NCI-H345 (cell line): ENCODE measurements around the gene HOXC9.
"Not testable (repeated sequence)": the region's sequence is repeated elsewhere in the genome, so short reads cannot be mapped to it uniquely, and the experiment has no call there.

Experiments
- DNase-seq: peaks from one replicate; lab custom pipeline; 2025; lab: John Stamatoyannopoulos, UW

HOXC9 gene

DNA sequence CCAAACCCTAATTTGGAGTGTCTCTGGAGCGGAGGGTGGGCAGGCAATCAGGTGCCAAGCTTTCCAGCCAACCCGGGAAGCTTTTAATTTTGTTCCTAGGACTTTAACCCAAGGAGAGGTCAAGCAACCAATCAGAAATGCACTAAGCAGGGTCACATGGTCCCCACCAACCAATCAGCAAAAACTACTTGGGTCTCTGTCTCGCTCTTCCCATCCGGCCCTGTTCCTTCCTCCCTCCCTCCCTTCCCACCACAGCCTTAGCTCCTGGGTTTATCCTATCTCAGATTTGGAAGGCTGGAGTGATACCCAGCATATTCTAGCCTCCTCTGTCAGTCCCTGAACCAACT is 40.2 kb downstream of the HOXC9 start:
- DNase-seq: no peak

DNA sequence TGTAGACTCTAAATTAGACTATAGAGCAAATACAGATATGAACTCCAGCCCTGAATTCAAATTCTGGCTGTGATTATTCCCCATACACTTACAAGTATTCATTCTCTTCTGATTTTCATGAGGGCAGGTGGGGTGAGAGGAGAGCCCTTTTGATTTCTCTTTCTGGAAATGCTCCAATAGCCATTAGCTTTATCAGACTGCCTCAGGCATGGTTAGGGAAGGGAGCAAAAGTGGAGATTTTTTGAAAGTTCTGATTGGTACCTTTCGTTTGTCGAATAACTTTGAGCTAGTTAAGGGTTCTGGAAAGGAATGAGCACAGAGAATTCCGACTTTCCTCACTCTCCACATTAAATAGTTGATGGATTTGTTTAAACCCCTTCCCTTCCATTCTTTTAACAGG is 40.7 kb downstream of the HOXC9 start:
- DNase-seq: no peak

DNA sequence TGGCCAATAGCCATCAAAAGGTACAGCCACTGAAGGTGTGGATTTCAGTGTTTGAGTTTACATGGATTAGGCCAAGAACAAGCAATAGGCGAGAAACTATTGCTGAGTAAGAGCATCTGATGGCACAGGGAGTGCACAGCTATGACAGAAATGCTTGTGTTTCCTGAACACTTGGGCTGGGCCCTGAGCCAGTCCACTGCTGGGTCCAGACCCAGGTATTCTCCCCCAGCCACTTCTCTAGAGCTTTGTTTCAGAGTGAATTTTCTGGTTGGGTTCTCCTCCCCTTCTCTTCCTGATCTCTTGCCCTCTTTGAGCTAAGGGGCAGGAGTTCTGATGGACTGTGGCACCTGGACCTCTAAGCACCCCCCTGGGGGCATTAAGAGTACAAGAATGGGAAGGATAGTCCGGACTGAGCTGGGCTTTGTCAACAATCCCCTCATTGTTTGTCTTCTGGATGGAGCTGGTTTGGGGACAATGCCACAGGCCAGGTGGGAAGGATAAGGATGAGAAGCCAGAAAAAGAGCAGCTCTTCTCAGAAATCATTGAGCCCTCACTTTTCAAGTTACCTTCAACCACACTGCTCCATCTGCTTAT is 41.2 kb downstream of the HOXC9 start:
- DNase-seq: no peak

DNA sequence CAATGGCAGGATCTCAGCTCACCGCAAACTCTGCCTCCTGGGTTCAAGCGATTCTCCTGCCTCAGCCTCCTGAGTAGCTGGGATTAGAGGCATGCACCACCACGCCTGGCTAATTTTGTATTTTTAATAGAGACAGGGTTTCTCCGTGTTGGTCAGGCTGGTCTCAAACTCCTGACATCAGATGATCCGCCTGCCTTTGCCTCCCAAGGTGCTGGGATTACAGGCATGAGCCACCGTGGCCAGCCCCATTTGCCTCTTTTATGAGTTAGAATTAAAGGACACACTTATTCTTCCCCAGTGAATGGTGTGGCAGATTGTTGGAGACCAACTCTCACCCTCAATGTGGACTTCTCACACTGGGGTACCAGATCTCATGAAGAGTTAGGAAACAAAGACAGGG is 42.1 kb downstream of the HOXC9 start:
- not testable (repeated sequence) for DNase-seq

DNA sequence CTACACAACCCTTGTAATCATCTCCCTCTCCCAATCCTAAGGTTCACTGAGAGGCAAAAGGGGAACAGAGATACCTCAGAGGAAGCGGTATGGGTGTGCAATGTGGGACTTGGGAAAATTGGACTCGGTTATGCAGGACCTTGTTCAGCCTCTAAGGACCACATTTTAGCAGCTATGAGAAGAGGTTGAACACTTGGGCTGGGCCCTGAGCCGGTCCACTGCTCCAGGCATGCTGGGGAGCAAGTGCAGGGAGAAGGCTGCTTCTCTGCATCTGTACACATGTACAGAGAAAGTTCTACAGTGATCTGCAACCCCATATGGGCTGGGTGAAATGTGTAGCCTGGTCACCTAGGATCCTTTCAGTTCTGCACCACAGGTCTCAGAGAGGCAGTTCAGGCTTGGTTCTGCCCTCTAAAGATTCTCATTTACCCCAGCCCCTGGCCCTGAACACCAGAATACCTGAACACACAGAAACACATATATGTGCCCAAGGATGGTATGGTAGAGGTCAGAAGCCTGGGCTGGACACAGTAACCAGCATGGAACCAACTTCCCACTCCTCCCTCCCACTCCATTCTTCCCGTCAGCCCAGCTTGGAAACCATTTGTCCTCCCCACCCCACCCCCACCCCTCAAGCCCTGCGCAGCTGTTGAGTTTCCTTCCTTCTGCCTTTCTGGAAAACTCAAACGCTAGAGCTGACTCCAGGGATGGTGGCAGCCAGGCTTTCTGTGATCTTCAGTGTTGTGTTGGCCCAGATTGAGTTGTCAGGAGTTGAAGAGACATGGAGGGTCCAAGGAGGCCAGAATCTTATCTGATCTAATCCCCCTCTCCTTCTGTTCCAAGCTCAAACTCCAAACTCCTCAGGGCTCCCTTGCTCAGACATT is 43.3 kb downstream of the HOXC9 start:
- no peak for DNase-seq

DNA sequence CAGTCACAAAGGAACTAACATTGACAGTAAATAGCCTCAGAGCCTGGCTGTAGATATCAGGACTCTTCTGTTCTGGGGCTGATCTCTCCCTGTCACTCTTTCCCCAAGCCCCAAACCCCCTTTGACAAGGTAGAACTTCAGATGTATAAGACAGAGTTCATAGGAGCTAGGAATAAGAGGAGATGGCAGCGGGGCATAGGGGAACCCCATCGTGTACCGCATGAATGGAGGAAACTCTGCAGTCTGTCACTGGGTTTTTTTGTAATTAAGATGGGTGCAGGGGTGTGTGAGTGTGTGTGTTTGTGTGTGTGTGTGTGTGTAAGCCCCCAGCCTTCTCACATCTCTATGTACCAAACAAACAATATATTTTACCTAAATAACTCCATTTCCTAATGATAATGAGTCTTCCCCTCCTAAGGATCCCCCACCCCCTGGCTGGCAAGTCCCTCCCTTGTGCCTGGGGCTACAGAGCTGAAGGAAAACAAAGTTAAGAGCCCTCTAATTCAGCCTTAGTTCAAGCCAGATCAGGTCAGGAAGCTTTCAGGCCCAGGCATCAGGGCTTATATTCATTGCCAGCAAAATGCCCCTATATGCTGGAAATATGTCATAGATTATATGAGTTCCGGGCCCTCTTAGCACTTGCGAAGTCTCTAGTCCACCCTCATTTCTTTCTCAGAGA is 44.6 kb downstream of the HOXC9 start:
- DNase-seq: no peak

DNA sequence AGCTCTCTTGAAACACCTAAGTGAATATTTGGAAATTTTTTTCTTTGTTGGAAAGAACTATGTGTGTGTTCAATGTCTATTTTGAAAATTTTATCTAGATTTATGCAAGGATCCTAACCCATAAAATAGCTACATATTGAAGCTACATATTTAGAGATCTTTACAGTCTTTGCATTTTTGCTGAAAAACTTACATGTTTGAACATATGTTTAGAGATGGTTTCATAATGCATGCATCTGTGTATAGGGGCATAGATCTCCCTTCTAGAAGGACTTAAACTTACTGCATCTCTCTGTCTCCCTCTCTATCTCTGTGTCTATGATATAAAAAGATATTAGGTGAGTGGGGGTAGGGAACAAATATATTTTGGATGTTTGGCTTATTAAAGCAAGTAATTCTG is 45.4 kb downstream of the HOXC9 start:
- DNase-seq: no peak

DNA sequence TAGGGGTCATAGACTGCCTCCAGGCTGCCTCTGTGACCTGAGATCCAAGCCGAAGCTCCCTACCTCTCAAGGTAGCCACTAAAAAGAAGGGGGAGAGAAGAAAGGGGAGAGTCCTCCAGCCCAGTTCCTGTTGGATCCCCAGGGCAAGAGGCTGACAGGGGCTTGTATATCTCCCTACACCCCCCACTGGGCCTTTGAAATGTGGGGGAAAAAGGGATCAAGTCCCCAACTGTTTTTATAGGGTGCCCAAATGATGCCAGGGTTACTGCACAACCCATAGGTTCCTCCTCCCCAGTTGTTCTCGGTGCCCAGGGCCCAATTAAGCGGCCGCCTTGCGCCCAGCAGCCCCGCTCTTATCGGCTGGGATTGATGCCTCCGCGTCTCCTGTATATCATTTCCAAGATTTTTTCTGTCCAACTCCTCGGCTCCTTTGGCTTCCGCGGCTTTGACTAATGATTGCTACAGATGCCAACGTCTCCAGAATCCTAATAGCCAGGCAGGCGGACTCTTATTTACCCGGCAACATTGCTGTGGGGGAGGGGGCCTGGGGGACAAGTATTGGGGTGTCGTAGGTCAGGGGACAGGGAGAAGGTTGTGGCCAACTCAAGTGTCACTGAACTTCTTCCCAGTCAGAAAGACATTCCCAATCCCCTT is 46.0 kb downstream of the HOXC9 start:
- no peak for DNase-seq

DNA sequence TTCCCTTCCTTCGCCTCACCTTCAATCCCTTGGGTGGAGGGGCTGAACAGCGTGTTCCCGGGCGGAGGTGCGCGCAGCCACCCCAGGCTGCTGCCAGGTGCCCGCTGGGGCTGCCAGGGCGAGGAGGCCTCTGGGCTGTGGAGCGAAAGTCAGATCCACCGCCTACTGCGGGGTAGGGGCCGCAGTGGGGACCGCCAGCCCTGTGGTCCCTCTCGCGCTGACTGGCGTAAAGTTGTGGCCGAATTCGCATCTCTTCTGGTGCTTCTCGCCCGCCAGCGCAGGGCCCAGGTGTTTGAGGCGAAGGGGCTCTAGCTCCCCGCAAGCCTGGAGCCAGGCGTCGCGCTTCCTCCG is 46.8 kb downstream of the HOXC9 start:
- DNase-seq: no peak

DNA sequence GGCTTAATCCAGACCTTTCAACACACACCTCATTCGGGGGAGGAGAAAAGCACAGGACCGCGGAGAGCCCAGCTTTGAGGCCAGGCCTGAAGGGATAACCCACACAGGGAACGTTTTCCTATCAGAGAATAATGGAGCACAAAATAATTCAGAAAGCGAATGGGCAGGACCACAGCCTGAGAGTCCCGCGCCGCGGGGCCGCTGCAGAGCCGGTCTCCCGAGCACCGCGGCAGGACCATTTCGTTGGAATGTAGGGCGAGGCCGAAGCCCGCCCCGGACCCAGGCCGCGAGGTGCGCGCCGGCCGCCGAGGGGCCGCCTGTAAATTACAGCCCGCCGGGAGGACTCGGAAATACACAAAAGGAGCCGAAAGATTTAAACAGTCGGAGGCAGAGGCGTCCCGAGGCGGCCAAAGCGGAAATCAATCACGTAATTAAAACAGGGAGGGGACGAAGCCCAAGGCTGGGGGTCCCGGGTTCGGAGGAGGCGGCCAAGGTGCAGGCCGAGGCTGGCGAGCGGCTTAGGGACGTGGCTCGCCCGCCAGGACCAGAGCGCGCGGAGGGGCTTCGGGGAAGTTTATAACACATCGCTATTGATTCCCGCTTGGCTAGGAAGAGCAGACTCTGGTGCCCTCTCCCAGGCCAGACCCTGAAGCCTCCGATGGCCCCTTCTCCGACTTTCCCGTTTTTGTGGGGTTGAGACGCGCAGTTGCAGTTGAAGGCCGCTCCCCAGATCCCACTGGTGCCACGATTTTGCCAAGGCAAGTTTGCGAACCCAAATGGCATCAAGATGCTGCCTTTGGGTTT is 47.4 kb downstream of the HOXC9 start:
- DNase-seq: no peak

DNA sequence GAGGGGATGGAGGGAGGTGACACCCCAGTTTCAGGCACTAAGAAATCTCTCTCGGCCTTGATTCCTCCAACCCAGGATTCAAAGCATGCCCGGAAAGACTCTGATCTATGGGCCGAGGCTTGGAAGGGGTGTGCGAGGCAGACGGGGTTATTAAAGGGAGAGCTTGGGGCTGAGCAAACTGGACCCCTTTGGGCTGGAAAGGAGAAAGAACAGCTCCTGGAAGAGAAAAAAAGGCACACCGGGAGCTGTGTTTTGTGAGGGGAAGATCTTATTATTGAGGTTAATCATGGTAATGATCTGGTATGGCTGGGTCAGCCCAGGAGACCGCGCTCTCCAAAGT is 48.0 kb downstream of the HOXC9 start:
- DNase-seq: no peak

DNA sequence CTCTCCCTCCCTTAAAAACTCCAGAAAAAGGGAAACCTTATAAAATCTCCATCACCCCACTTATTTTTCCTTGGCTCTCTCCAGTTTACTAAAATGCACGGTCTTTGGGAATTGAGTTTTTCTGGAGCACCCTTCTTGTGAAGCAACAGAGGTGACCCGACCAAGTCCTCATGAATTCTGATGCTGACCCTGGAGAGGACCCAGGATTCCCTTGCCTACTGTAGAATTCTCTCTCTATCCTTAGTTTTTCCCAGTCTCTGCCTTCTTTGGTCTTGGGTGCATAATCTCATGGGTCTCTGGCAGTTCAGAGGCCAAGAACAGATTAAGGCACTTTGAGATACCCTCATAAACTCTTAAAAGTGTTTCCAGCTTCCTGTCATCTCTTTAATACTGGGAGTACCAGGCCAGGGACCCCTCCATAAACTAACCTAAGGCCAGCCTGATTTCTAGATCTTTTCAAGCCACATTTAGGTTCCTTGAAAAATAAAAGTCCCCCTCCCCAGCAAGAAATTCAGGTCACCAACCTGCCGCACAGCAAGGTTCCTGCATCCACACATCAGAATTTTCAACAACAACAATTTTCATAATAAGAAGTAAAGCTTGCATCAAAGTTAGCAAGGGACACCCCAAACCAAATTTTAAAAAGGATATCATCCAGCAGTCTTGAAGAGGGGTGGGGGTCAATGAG is 48.6 kb downstream of the HOXC9 start:
- no peak for DNase-seq

DNA sequence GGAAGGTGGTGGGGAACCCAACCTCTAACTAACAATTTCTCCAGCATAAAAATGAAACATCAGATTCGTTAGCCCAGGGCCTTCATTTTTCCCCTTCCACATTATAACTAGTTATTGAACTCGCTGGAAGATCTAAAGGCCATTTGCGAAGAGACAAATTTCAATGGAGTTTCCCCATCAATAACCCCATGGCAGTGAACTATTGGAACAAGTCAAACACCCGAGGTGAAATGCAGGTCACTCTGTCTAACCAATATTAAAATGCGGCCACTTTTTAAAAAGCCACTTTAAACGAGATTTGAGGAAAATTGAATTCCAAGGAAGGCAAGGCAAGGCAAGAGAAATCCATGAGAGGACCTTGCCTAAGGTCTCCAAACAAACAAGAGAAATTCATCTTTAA is 49.1 kb downstream of the HOXC9 start:
- no peak for DNase-seq

DNA sequence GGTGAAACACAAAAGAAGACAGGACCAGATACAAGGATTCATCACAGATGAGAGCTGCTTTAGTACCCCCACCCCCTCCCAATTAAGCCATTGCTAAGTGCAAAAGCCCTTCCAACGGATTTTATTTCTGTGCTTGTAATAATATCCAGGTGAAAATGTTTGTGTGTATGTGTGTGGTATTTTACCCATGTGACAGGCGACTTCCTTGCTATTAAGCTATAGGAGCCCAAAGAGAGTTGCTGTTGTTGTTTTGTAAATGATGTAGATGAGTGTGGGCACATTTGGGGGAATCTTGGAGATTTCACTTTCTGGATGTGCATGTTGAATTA is 50.5 kb downstream of the HOXC9 start:
- DNase-seq: no peak

DNA sequence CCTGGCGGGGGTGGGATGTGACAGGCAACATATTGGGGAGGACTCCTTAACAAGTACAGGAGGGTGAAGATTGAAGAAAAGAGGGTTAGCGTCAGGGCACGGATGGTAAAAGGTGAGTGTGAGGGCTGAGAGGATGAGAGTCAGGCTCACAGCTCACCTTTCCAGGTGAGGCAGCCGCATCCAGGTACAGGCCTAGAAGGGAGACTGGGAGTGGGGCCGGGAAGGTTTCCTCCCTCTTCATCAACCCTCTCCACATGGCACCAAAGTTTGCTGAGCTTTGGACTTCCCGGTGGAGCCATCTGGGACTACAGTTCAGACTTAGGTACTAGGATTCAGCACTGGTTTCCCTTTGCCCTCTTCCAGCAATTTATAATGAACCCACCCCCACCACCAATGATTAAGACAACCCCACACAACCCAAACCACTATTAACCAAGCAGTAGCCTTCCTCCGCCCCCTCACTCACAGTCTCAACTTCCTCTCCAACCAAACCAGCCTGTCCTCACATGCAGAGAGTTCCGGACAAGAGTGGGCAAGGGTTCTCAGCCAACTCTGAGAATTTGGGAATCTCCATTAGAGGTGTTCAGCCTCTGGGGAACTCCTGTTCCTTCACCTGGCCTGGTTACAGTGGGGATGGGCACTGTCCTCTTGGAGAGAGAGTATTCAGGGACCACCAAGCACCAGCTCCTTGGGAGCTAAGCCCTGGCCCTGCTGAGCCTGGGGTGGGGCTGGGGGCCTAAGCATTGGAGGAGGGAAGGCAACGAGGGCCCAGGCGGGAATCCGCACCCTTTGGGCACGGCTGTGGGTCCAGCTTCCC is 51.3 kb downstream of the HOXC9 start:
- no peak for DNase-seq

DNA sequence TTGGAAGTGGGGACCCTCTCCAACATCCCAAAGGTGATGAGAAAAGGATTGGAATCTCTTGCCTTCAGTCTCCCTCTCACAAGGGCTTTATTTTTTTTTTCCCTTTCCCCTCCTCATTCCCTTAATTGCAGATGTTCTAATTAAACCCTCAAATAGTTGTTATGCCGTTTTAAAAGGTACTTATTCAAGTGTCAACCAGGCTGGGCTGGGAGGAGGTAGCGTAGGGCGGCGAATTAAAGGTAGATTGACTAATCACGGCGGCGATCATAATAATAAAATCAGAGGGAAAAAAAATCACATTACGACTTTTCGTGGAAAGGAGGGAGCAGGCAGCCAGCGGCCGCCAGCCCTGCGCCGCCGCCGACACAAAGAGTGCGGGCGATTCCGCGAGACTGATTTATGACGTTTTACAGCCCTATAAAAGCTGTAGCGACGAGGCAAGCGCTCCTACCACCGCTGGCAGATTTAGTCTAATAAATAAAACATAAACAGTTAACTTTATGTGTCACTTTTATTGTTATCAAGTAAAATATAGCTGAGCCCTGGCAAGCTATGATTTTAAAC is 52.0 kb downstream of the HOXC9 start:
- no peak for DNase-seq

DNA sequence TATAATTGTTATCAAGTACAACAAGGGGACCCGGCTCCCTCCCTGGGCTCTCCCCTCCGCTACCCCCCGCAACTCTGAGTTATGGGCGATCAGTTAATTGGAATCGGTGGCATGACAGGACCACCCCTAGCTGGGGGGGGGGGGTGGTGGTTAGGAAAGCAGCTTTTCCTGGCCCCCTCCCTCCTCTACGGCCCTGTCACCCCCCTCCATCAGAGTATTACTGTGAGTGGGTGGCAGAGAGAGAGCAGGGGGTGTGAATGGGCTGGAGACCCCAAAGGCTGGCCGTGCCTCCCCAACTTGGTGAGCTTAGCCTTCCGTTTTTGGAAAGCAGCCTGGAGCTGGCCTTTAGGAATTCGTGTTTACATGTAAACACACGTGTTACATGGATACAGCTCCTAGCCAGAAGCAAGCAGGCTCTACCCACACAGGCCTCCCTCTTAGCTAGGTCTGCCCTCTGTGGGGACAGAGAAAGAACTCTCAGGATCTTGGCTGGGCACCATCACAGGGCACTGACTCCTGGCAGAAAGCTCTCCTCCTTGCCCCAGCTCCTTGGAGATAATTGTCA is 52.6 kb downstream of the HOXC9 start:
- no peak for DNase-seq
